GM12892 (cell line): ENCODE data around the gene C1orf50.

ENCODE experiments used
- POLR2A ChIP-seq: IDR thresholded peaks from 2 replicates; pipeline ENCODE4 v1.6.1; 2011; ENCODE audit warnings: low read depth, low read length, control low read depth
- POLR2AphosphoS5 ChIP-seq: IDR thresholded peaks from 2 replicates; pipeline ENCODE4 v1.6.1; 2011; ENCODE audit warnings: low read depth, low read length, control low read depth
- TAF1 ChIP-seq: IDR thresholded peaks from 2 replicates; pipeline ENCODE4 v1.6.1; 2011; ENCODE audit warnings: low read depth, mild to moderate bottlenecking, control low read depth, low read length, borderline replicate concordance

GRCh38 chr1:42817976-42818375 lies 50.9 kb downstream of the C1orf50 start:
- TF ChIP-seq TAF1 = no peak
- TF ChIP-seq POLR2A = no peak
- no peak for TF ChIP-seq POLR2AphosphoS5
